Thyroid gland (tissue), 4 donors: ENCODE measurements around the gene GIMD1. TPM values are rescaled to one million over a fixed set of nuclear protein-coding genes. Genes with fewer than 3 reads are reported as not detected.

Source experiments
- DNase-seq, 2 donors: peaks; one replicate each; pipeline ENCODE4 v3.0.0-alpha.2; 2019
- H3K27ac ChIP-seq, 3 donors: fragments of 200-600 bp; sonication (generic); 1 replicate in 2 of 3; 2 replicates in 1 of 3; pipeline ENCODE4 v1.5.1; 2016 to 2019; ENCODE audit warnings: mild to moderate bottlenecking in 1 of 3, moderate library complexity in 1 of 3
- H3K27me3 ChIP-seq: fragments of 200-600 bp; sonication (generic); one replicate; pipeline ENCODE4 v1.5.1; 2019
- H3K36me3 ChIP-seq, 2 donors: fragments of 200-600 bp; sonication (generic); one replicate each; pipeline ENCODE4 v1.5.1; 2016 to 2019
- H3K4me1 ChIP-seq, 2 donors: fragments of 200-600 bp; sonication (generic); one replicate each; pipeline ENCODE4 v1.5.1; 2017 to 2019
- H3K4me3 ChIP-seq, 3 donors: fragments of 200-600 bp; sonication (generic); replicated peaks in 1 of 3; 1 replicate in 2 of 3; 2 replicates in 1 of 3; pipeline ENCODE4 v1.5.1; 2016; ENCODE audit warnings: mild to moderate bottlenecking in 1 of 3
- H3K9me3 ChIP-seq: fragments of 200-600 bp; sonication (generic); one replicate; pipeline ENCODE4 v1.5.1; 2017
- CTCF ChIP-seq, 6 experiments: fragments of 200-600 bp in 3 of 6; fragments of 450-650 bp in 3 of 6; sonication (generic) in 3 of 6; IDR thresholded peaks; one replicate each; pipeline ENCODE4 v1.5.1; 2016 to 2019; ENCODE audit warnings: antibody characterized with exemption in 6 of 6, mild to moderate bottlenecking in 2 of 6, inconsistent platforms in 1 of 6, moderate library complexity in 1 of 6
- POLR2A ChIP-seq, 2 donors: fragments of 450-650 bp; IDR thresholded peaks; one replicate each; pipeline ENCODE4 v1.6.1; 2017; ENCODE audit warnings: antibody characterized with exemption in 2 of 2, mild to moderate bottlenecking in 2 of 2, moderate library complexity in 1 of 2
- WGBS, 2 donors: methylation state at CpG; one replicate each; pipeline ENCODE4 v1.1.5; 2017; 5-methylcytosine and 5-hydroxymethylcytosine counted together
- intact Hi-C: fragments of 100-400 bp; cut with DNase I; formaldehyde crosslinking; loops from one replicate; pipeline ENCODE4 v1.15.1; 2023
- total RNA-seq, 4 donors: library from RNA; depleted of rRNA; stranded (reverse); fragments of >200 nt; gene quantifications; one replicate each; pipeline ENCODE4 v1.2.3, GENCODE V29; 2016

Gene GIMD1
- total RNA-seq, 4 donors from 2014 or later, result not detected

GRCh38 chr4:106365613-106366012 is 3.0 kb downstream of the GIMD1 start:
- intact Hi-C loops, result no loop called here
- TF ChIP-seq POLR2A (IDR thresholded peaks at IDR 0.05) (no peak), CTCF (IDR thresholded peaks at IDR 0.05) (no peak)
- Histone ChIP-seq H3K4me3 (no peak overlapping the region), H3K27me3 (no peaks in the 10 kb centered on the region), H3K4me1 (no peaks in the 10 kb centered on the region), H3K9me3 (no peaks in the 10 kb centered on the region), H3K36me3 (no peaks in the 10 kb centered on the region), H3K27ac (no peak overlapping the region)
- DNase-seq, result no peak
- WGBS, 2 donors, result 69 to 78% methylated on average over 1 of the region's 1 CpG

- H3K4me1 ChIP-seq, result no peaks in the 10 kb centered on the region
- no peaks in the 10 kb centered on the region for H3K9me3 ChIP-seq
- intact Hi-C loops, result no loop called here
- no peak overlapping the region for H3K27ac ChIP-seq
- H3K36me3 ChIP-seq, result no peaks in the 10 kb centered on the region
- H3K27me3 ChIP-seq, result no peaks in the 10 kb centered on the region
- WGBS, 2 donors, result 85 to 93% methylated on average over 1 of the region's 1 CpG
- H3K4me3 ChIP-seq, result no peak overlapping the region
- no peak for DNase-seq
- TF ChIP-seq POLR2A (IDR thresholded peaks at IDR 0.05) (no peak), CTCF (IDR thresholded peaks at IDR 0.05) (no peak)
Observed at GRCh38 chr4:106364282-106364681, 4.3 kb downstream of the GIMD1 start.

GRCh38 chr4:106362086-106362825 is 6.3 kb downstream of the GIMD1 start:
- Histone ChIP-seq H3K4me1 (no peaks in the 10 kb centered on the region), H3K27me3 (no peaks in the 10 kb centered on the region), H3K27ac (no peak overlapping the region), H3K9me3 (no peaks in the 10 kb centered on the region), H3K4me3 (no peak overlapping the region), H3K36me3 (no peaks in the 10 kb centered on the region)
- no peak for TF ChIP-seq CTCF (IDR thresholded peaks at IDR 0.05)
- no peak for TF ChIP-seq POLR2A (IDR thresholded peaks at IDR 0.05)
- intact Hi-C loops, result no loop called here
- no peak for DNase-seq
- 53 to 65% methylated on average over 3 of the region's 3 CpGs for WGBS, 2 donors

GRCh38 chr4:106358899-106359298 is 9.7 kb downstream of the GIMD1 start:
- DNase-seq, result no peak
- WGBS, 2 donors, result 81 to 94% methylated on average over 1 of the region's 1 CpG
- Histone ChIP-seq H3K4me1 (no peaks in the 10 kb centered on the region), H3K9me3 (no peaks in the 10 kb centered on the region), H3K36me3 (no peaks in the 10 kb centered on the region), H3K4me3 (no peak overlapping the region), H3K27ac (no peak overlapping the region), H3K27me3 (no peaks in the 10 kb centered on the region)
- intact Hi-C loops, result no loop called here
- TF ChIP-seq CTCF (IDR thresholded peaks at IDR 0.05), result no peak
- no peak for TF ChIP-seq POLR2A (IDR thresholded peaks at IDR 0.05)

- intact Hi-C loops, result no loop called here
- H3K9me3 ChIP-seq, result no peaks in the 10 kb centered on the region
- TF ChIP-seq POLR2A (IDR thresholded peaks at IDR 0.05) (no peak), CTCF (IDR thresholded peaks at IDR 0.05) (no peak)
- H3K27ac ChIP-seq, result no peak overlapping the region
- no peak overlapping the region for H3K4me3 ChIP-seq
- H3K36me3 ChIP-seq, result no peaks in the 10 kb centered on the region
- H3K4me1 ChIP-seq, result no peaks in the 10 kb centered on the region
- no peaks in the 10 kb centered on the region for H3K27me3 ChIP-seq
- 57 to 59% methylated on average over 4 of the region's 4 CpGs for WGBS, 2 donors
- DNase-seq, result no peak
Observed at GRCh38 chr4:106355193-106355592, 13.4 kb downstream of the GIMD1 start.
